WTC11 (cell line): ENCODE data around the gene ADARB2. TPM values are rescaled to one million over a fixed set of nuclear protein-coding genes. Genes with fewer than 3 reads are reported as not detected.
"Not testable (repeated sequence)": the region's sequence is repeated elsewhere in the genome, so short reads cannot be mapped to it uniquely, and the experiment has no call there.

Experiments
- ATAC-seq: fragments of 200-7000 bp; cut with Tn5 transposase; 2 replicates; pipeline ENCODE4 v1.10.0; 2021; ENCODE audit warnings: mild to moderate bottlenecking, moderate library complexity
- CTCF ChIA-PET: fragments of 300-600 bp; sonication (Branson Sonifier 250); formaldehyde crosslinking; loops from one replicate; lab custom pipeline; 2021; ENCODE audit warnings: antibody characterized with exemption; lab: Charles Lee
- POLR2A ChIA-PET: fragments of 350-600 bp; sonication (Branson Sonifier 250); formaldehyde crosslinking; loops from one replicate; lab custom pipeline; 2021; ENCODE audit warnings: antibody characterized with exemption; lab: Charles Lee
- DNase-seq: peaks from one replicate; pipeline ENCODE4 v3.0.0; 2021; ENCODE audit warnings: low spot score
- H3K27ac Mint-ChIP-seq: 2 replicates; pipeline ENCODE4 v1.8.0; 2021; ENCODE audit warnings: mixed read lengths
- H3K27me3 Mint-ChIP-seq: 2 replicates; pipeline ENCODE4 v1.8.0; 2021; ENCODE audit warnings: low read depth, mild to moderate bottlenecking, moderate library complexity, mixed read lengths
- H3K36me3 Mint-ChIP-seq: 2 replicates; pipeline ENCODE4 v1.8.0; 2021; ENCODE audit warnings: mixed read lengths
- H3K4me1 Mint-ChIP-seq: 2 replicates; pipeline ENCODE4 v1.8.0; 2022; ENCODE audit warnings: mixed read lengths
- H3K4me3 Mint-ChIP-seq: 2 replicates; pipeline ENCODE4 v1.8.0; 2021; ENCODE audit warnings: mild to moderate bottlenecking, moderate library complexity, mixed read lengths
- H3K9me3 Mint-ChIP-seq: 2 replicates; pipeline ENCODE4 v1.8.0; 2021; ENCODE audit warnings: mixed read lengths
- CDX4 ChIP-seq: fragments of 250-450 bp; sonication (Bioruptor Pico); IDR thresholded peaks from 2 replicates; pipeline ENCODE4 v1.9.0; 2021; ENCODE audit warnings: moderate library complexity, mild to moderate bottlenecking, inconsistent platforms, borderline replicate concordance
- E2F4 ChIP-seq: sonication (generic); formaldehyde crosslinking; IDR thresholded peaks from 2 replicates; pipeline ENCODE4 v1.8.1; 2022; ENCODE audit warnings: low read depth, mild to moderate bottlenecking, moderate library complexity, missing genetic modification reagents, borderline replicate concordance
- EMX1 ChIP-seq: fragments of 250-450 bp; sonication (Bioruptor Pico); IDR thresholded peaks from 2 replicates; pipeline ENCODE4 v1.8.0; 2021; ENCODE audit warnings: mild to moderate bottlenecking
- ERG ChIP-seq: fragments of 250-450 bp; sonication (Bioruptor Pico); IDR thresholded peaks from 2 replicates; pipeline ENCODE4 v1.8.0; 2021; ENCODE audit warnings: mild to moderate bottlenecking
- FOXP1 ChIP-seq: sonication (generic); formaldehyde crosslinking; IDR thresholded peaks from 2 replicates; pipeline ENCODE4 v1.8.0; 2022; ENCODE audit warnings: missing genetic modification reagents, mild to moderate bottlenecking, moderate library complexity, borderline replicate concordance
- FOXP4 ChIP-seq: sonication (generic); formaldehyde crosslinking; IDR thresholded peaks from 2 replicates; pipeline ENCODE4 v1.8.0; 2022; ENCODE audit warnings: mild to moderate bottlenecking, missing genetic modification reagents
- GRHL2 ChIP-seq: fragments of 250-450 bp; sonication (Bioruptor Pico); IDR thresholded peaks from 2 replicates; pipeline ENCODE4 v1.8.0; 2022; ENCODE audit warnings: mild to moderate bottlenecking, moderate library complexity; ENCODE audit not compliant: insufficient replicate concordance, severe bottlenecking
- JAZF1 ChIP-seq: fragments of 250-450 bp; sonication (Bioruptor Pico); IDR thresholded peaks from 2 replicates; pipeline ENCODE4 v1.9.0; 2021; ENCODE audit warnings: moderate library complexity, mild to moderate bottlenecking, inconsistent platforms
- MAX ChIP-seq: sonication (generic); formaldehyde crosslinking; IDR thresholded peaks from 2 replicates; pipeline ENCODE4 v1.8.0; 2022; ENCODE audit warnings: mild to moderate bottlenecking, missing genetic modification reagents
- MYBL2 ChIP-seq: sonication (generic); formaldehyde crosslinking; IDR thresholded peaks from 2 replicates; pipeline ENCODE4 v1.8.1; 2023; ENCODE audit warnings: mild to moderate bottlenecking, moderate library complexity, missing genetic modification reagents
- NFATC4 ChIP-seq: fragments of 250-450 bp; sonication (Bioruptor Pico); IDR thresholded peaks from 2 replicates; pipeline ENCODE4 v1.9.0; 2021; ENCODE audit warnings: mild to moderate bottlenecking
- NFYB ChIP-seq: sonication (generic); formaldehyde crosslinking; conservative IDR thresholded peaks from 2 replicates; pipeline ENCODE4 v1.8.0; 2022; ENCODE audit warnings: low read depth, missing genetic modification reagents
- PRDM15 ChIP-seq: sonication (generic); formaldehyde crosslinking; IDR thresholded peaks from 2 replicates; pipeline ENCODE4 v1.8.0; 2022; ENCODE audit warnings: missing genetic modification reagents
- RORB ChIP-seq: fragments of 250-450 bp; sonication (Bioruptor Pico); IDR thresholded peaks from 2 replicates; pipeline ENCODE4 v1.9.0; 2021; ENCODE audit warnings: mild to moderate bottlenecking
- SMAD4 ChIP-seq: sonication (generic); formaldehyde crosslinking; IDR thresholded peaks from 2 replicates; pipeline ENCODE4 v1.8.0; 2022; ENCODE audit warnings: mild to moderate bottlenecking, missing genetic modification reagents
- SP1 ChIP-seq: sonication (generic); formaldehyde crosslinking; conservative IDR thresholded peaks from 2 replicates; pipeline ENCODE4 v1.8.1; 2022; ENCODE audit warnings: missing genetic modification reagents
- TCF7 ChIP-seq: sonication (generic); formaldehyde crosslinking; IDR thresholded peaks from 2 replicates; pipeline ENCODE4 v1.8.0; 2022; ENCODE audit warnings: mild to moderate bottlenecking, low read depth, missing genetic modification reagents, moderate library complexity
- TEAD1 ChIP-seq: sonication (generic); formaldehyde crosslinking; IDR thresholded peaks from 2 replicates; pipeline ENCODE4 v1.8.0; 2022; ENCODE audit warnings: mild to moderate bottlenecking, missing genetic modification reagents
- TEAD4 ChIP-seq: sonication (generic); formaldehyde crosslinking; IDR thresholded peaks from 2 replicates; pipeline ENCODE4 v1.8.0; 2022; ENCODE audit warnings: mild to moderate bottlenecking, missing genetic modification reagents
- ZNF232 ChIP-seq: sonication (generic); formaldehyde crosslinking; IDR thresholded peaks from 2 replicates; pipeline ENCODE4 v1.8.0; 2022; ENCODE audit warnings: mild to moderate bottlenecking, missing genetic modification reagents
- total RNA-seq: library from RNA; stranded (reverse); gene quantifications from 3 replicates; pipeline ENCODE4 v1.2.3, GENCODE V29; 2021

The ADARB2 gene
- total RNA-seq, 1 experiment from 2014 or later, result 3.7 TPM

- Mint-ChIP-seq H3K9me3 (no peaks in the 10 kb centered on the region), H3K36me3 (no peaks in the 10 kb centered on the region), H3K4me3 (no peak overlapping the region), H3K27me3 (no peaks in the 10 kb centered on the region), H3K27ac (no peak overlapping the region), H3K4me1 (no peaks in the 10 kb centered on the region)
- DNase-seq (no peak), ATAC-seq (no peak)
- CTCF ChIA-PET, result no interaction called here
- no peak for TF ChIP-seq NFATC4 (CRISPR knock-in tag)
- no peak for TF ChIP-seq EMX1 (CRISPR knock-in tag)
- 0 out of 2 replicates have a peak, but pooled peaks have one; percentile 40 for TF ChIP-seq FOXP1 (CRISPR knock-in tag)
- POLR2A ChIA-PET, result no interaction called here
Measured at GRCh38 chr10:1538121-1538520, 199.2 kb downstream of the ADARB2 start.

- POLR2A ChIA-PET, H3K9me3 Mint-ChIP-seq, DNase-seq, H3K4me3 Mint-ChIP-seq, H3K36me3 Mint-ChIP-seq, H3K27ac Mint-ChIP-seq, H3K4me1 Mint-ChIP-seq, H3K27me3 Mint-ChIP-seq, CTCF ChIA-PET, ATAC-seq: not testable (repeated sequence)
Measured at GRCh38 chr10:1537449-1537848, 199.9 kb downstream of the ADARB2 start.

GRCh38 chr10:1536341-1536740 lies 201.0 kb downstream of the ADARB2 start:
- CTCF ChIA-PET, result no interaction called here
- Mint-ChIP-seq H3K27me3 (no peaks in the 10 kb centered on the region), H3K4me3 (no peak overlapping the region), H3K4me1 (no peaks in the 10 kb centered on the region), H3K36me3 (no peaks in the 10 kb centered on the region), H3K9me3 (no peaks in the 10 kb centered on the region), H3K27ac (no peak overlapping the region)
- no peak for DNase-seq
- no peak for ATAC-seq
- POLR2A ChIA-PET, result no interaction called here
- TF ChIP-seq SP1 (CRISPR knock-in tag) (no peak), TEAD1 (no peak), E2F4 (CRISPR knock-in tag) (no peak), MYBL2 (CRISPR knock-in tag) (no peak), SMAD4 (CRISPR knock-in tag) (no peak), GRHL2 (CRISPR knock-in tag) (no peak), ZNF232 (CRISPR knock-in tag) (no peak), FOXP4 (no peak), JAZF1 (CRISPR knock-in tag) (no peak), TEAD4 (no peak), CDX4 (CRISPR knock-in tag) (no peak), ERG (CRISPR knock-in tag) (no peak), RORB (CRISPR knock-in tag) (no peak), MAX (no peak), TCF7 (CRISPR knock-in tag) (no peak), PRDM15 (CRISPR knock-in tag) (no peak), NFATC4 (CRISPR knock-in tag) (no peak), NFYB (CRISPR knock-in tag) (no peak)
